ENCODE measurements around the gene EDARADD.

Gene EDARADD

GRCh38 chr1:236465959-236466303 is 71.8 kb downstream of the EDARADD start:
- H3K36me3 ChIP-seq (ENCODE audit: insufficient read depth, low read length) = no peaks in the 10 kb centered on the region
- H3K27me3 ChIP-seq (ENCODE audit: insufficient read depth, low read length, poor library complexity) = no peaks in the 10 kb centered on the region
- H3K4me3 ChIP-seq (ENCODE audit: low read depth in 1 of 2, low read length in 2 of 2) = no peak overlapping the region
- no peaks in the 10 kb centered on the region for H4K20me1 ChIP-seq (ENCODE audit: insufficient read depth, low read length)
- H3K79me2 ChIP-seq (ENCODE audit: insufficient read depth, low read length) = no peaks in the 10 kb centered on the region
- H3K27ac ChIP-seq (ENCODE audit: low read length) = no peak overlapping the region
- H3K4me2 ChIP-seq (ENCODE audit: insufficient read depth, low read length) = no peak overlapping the region
- no peak for TF ChIP-seq EZH2 (IDR thresholded peaks at IDR 0.05; ENCODE audit: borderline replicate concordance, low read depth, low read length, severe bottlenecking)
- TF ChIP-seq CTCF (IDR thresholded peaks at IDR 0.05; ENCODE audit: borderline replicate concordance, extremely low read depth, low read length, poor library complexity, severe bottlenecking) = no peak
- H3K9ac ChIP-seq (ENCODE audit: low read depth, low read length) = no peak overlapping the region
- no peak for ATAC-seq (ENCODE audit: insufficient read depth, low read depth)
- H3K4me1 ChIP-seq (ENCODE audit: insufficient read depth, low read length) = no peaks in the 10 kb centered on the region
- no peaks in the 10 kb centered on the region for H3K9me3 ChIP-seq (ENCODE audit: insufficient read depth, low read length, severe bottlenecking)
- DNase-seq = no peak
- H2AFZ ChIP-seq (ENCODE audit: low read depth, low read length) = no peak overlapping the region

GRCh38 chr1:236467327-236467641 is 73.2 kb downstream of the EDARADD start:
- Histone ChIP-seq H3K9ac (ENCODE audit: low read depth, low read length) (no peak overlapping the region), H3K27ac (ENCODE audit: low read length) (no peak overlapping the region), H3K79me2 (ENCODE audit: insufficient read depth, low read length) (no peaks in the 10 kb centered on the region), H3K9me3 (ENCODE audit: insufficient read depth, low read length, severe bottlenecking) (no peaks in the 10 kb centered on the region), H3K4me1 (ENCODE audit: insufficient read depth, low read length) (no peaks in the 10 kb centered on the region), H3K4me3 (ENCODE audit: low read depth in 1 of 2, low read length in 2 of 2) (no peak overlapping the region), H2AFZ (ENCODE audit: low read depth, low read length) (no peak overlapping the region), H3K36me3 (ENCODE audit: insufficient read depth, low read length) (no peaks in the 10 kb centered on the region), H4K20me1 (ENCODE audit: insufficient read depth, low read length) (no peaks in the 10 kb centered on the region), H3K27me3 (ENCODE audit: insufficient read depth, low read length, poor library complexity) (no peaks in the 10 kb centered on the region), H3K4me2 (ENCODE audit: insufficient read depth, low read length) (no peak overlapping the region)
- no peak for TF ChIP-seq EZH2 (IDR thresholded peaks at IDR 0.05; ENCODE audit: borderline replicate concordance, low read depth, low read length, severe bottlenecking)
- no peak for TF ChIP-seq CTCF (IDR thresholded peaks at IDR 0.05; ENCODE audit: borderline replicate concordance, extremely low read depth, low read length, poor library complexity, severe bottlenecking)
- DNase-seq (no peak), ATAC-seq (ENCODE audit: insufficient read depth, low read depth) (no peak)

- ATAC-seq (ENCODE audit: insufficient read depth, low read depth) (no peak), DNase-seq (no peak)
- Histone ChIP-seq H2AFZ (ENCODE audit: low read depth, low read length) (no peak overlapping the region), H3K9me3 (ENCODE audit: insufficient read depth, low read length, severe bottlenecking) (no peaks in the 10 kb centered on the region), H3K79me2 (ENCODE audit: insufficient read depth, low read length) (no peaks in the 10 kb centered on the region), H3K4me3 (ENCODE audit: low read depth in 1 of 2, low read length in 2 of 2) (no peak overlapping the region), H3K9ac (ENCODE audit: low read depth, low read length) (no peak overlapping the region), H3K36me3 (ENCODE audit: insufficient read depth, low read length) (no peaks in the 10 kb centered on the region), H3K4me1 (ENCODE audit: insufficient read depth, low read length) (no peaks in the 10 kb centered on the region), H3K27me3 (ENCODE audit: insufficient read depth, low read length, poor library complexity) (no peaks in the 10 kb centered on the region), H4K20me1 (ENCODE audit: insufficient read depth, low read length) (no peaks in the 10 kb centered on the region), H3K27ac (ENCODE audit: low read length) (no peak overlapping the region), H3K4me2 (ENCODE audit: insufficient read depth, low read length) (no peak overlapping the region)
- TF ChIP-seq EZH2 (IDR thresholded peaks at IDR 0.05; ENCODE audit: borderline replicate concordance, low read depth, low read length, severe bottlenecking) (no peak), CTCF (IDR thresholded peaks at IDR 0.05; ENCODE audit: borderline replicate concordance, extremely low read depth, low read length, poor library complexity, severe bottlenecking) (no peak)
These were observed 74.5 kb downstream of the EDARADD start for GRCh38 chr1:236468625-236469024.

GRCh38 chr1:236469466-236469865 is 75.4 kb downstream of the EDARADD start:
- Histone ChIP-seq H3K9me3 (ENCODE audit: insufficient read depth, low read length, severe bottlenecking) (no peaks in the 10 kb centered on the region), H3K27me3 (ENCODE audit: insufficient read depth, low read length, poor library complexity) (no peaks in the 10 kb centered on the region)

More at GRCh38 chr1:236469466-236469865, 75.4 kb downstream of the EDARADD start:
- DNase-seq (no peak), ATAC-seq (ENCODE audit: insufficient read depth, low read depth) (no peak)
- Histone ChIP-seq H3K4me1 (ENCODE audit: insufficient read depth, low read length) (no peaks in the 10 kb centered on the region), H3K27ac (ENCODE audit: low read length) (no peak overlapping the region), H3K36me3 (ENCODE audit: insufficient read depth, low read length) (no peaks in the 10 kb centered on the region), H3K4me3 (ENCODE audit: low read depth in 1 of 2, low read length in 2 of 2) (no peak overlapping the region), H3K4me2 (ENCODE audit: insufficient read depth, low read length) (no peak overlapping the region), H2AFZ (ENCODE audit: low read depth, low read length) (no peak overlapping the region), H4K20me1 (ENCODE audit: insufficient read depth, low read length) (no peaks in the 10 kb centered on the region), H3K9ac (ENCODE audit: low read depth, low read length) (no peak overlapping the region), H3K79me2 (ENCODE audit: insufficient read depth, low read length) (no peaks in the 10 kb centered on the region)
- TF ChIP-seq CTCF (IDR thresholded peaks at IDR 0.05; ENCODE audit: borderline replicate concordance, extremely low read depth, low read length, poor library complexity, severe bottlenecking) (no peak), EZH2 (IDR thresholded peaks at IDR 0.05; ENCODE audit: borderline replicate concordance, low read depth, low read length, severe bottlenecking) (no peak)
